IMR-90 (cell line): Measurements from ENCODE around the gene CD93. TPM values are rescaled to one million over a fixed set of nuclear protein-coding genes. Genes with fewer than 3 reads are reported as not detected.

Experiments used
- ATAC-seq: fragments of 200-7000 bp; cut with Tn5 transposase; 2 replicates; pipeline ENCODE4 v1.9.1; 2020; ENCODE audit warnings: low read depth, mild to moderate bottlenecking, moderate library complexity
- BruUV-seq: library from RNA; stranded (reverse); fragments of 400-500 nt; replicated peaks from 2 replicates; lab custom pipeline; 2021; lab: Mats Ljungman, UMichigan
- CTCF ChIA-PET: fragments of 300-600 bp; formaldehyde crosslinking; extraction: SDS; loops from one replicate; lab custom pipeline; 2021; ENCODE audit warnings: antibody characterized with exemption; lab: Yijun Ruan, JAX
- POLR2A ChIA-PET: fragments of 300-600 bp; sonication (Branson Sonifier 250); formaldehyde crosslinking; loops from one replicate; lab custom pipeline; 2022; ENCODE audit warnings: antibody characterized with exemption; ENCODE audit not compliant: unreplicated experiment; lab: Charles Lee
- DNase-seq: peaks from one replicate; pipeline ENCODE4 v3.0.0; 2013
- H2AFZ ChIP-seq: replicated peaks from 2 replicates; pipeline ENCODE3; 2013; ENCODE audit warnings: low read length, mild to moderate bottlenecking; ENCODE audit not compliant: poor library complexity
- H2AK5ac ChIP-seq: 2 replicates; pipeline ENCODE4 v1.6.1; 2013; ENCODE audit warnings: low read depth, low read length, inconsistent platforms
- H2AK9ac ChIP-seq: replicated peaks from 2 replicates; pipeline ENCODE3; 2013; ENCODE audit warnings: mild to moderate bottlenecking, low read depth, low read length, moderate library complexity; ENCODE audit not compliant: poor library complexity
- H2BK120ac ChIP-seq: 2 replicates; pipeline ENCODE4 v1.6.1; 2013; ENCODE audit warnings: low read depth, low read length, inconsistent platforms
- H2BK15ac ChIP-seq: 3 replicates; pipeline ENCODE4 v1.6.1; 2013; ENCODE audit warnings: low read depth, low read length, inconsistent platforms
- H2BK20ac ChIP-seq: 2 replicates; pipeline ENCODE4 v1.6.1; 2013; ENCODE audit warnings: low read depth, mild to moderate bottlenecking, inconsistent platforms, low read length, moderate library complexity
- H2BK5ac ChIP-seq: 2 replicates; pipeline ENCODE4 v1.6.1; 2013; ENCODE audit warnings: mild to moderate bottlenecking, low read depth, low read length, inconsistent platforms; ENCODE audit not compliant: poor library complexity, severe bottlenecking
- H3K14ac ChIP-seq: replicated peaks from 2 replicates; pipeline ENCODE4 v1.6.1; 2013; ENCODE audit warnings: low read depth, low read length, inconsistent platforms
- H3K18ac ChIP-seq: 2 replicates; pipeline ENCODE4 v1.6.1; 2013; ENCODE audit warnings: low read depth, low read length, control low read depth
- H3K23ac ChIP-seq: 2 replicates; pipeline ENCODE4 v1.6.1; 2013; ENCODE audit warnings: low read depth, low read length, inconsistent platforms
- H3K27ac ChIP-seq: 2 replicates; pipeline ENCODE4 v1.5.1; 2013; ENCODE audit warnings: mild to moderate bottlenecking, control low read depth, low read length; ENCODE audit not compliant: insufficient read depth
- H3K27me3 ChIP-seq: 2 replicates; pipeline ENCODE4 v1.6.1; 2013; ENCODE audit warnings: low read length; ENCODE audit not compliant: control insufficient read depth, insufficient read depth
- H3K36me3 ChIP-seq: 2 replicates; pipeline ENCODE4 v1.6.1; 2013; ENCODE audit warnings: low read length, mixed read lengths; ENCODE audit not compliant: control insufficient read depth, insufficient read depth
- H3K4ac ChIP-seq: 2 replicates; pipeline ENCODE4 v1.6.1; 2013; ENCODE audit warnings: low read depth, low read length, inconsistent platforms
- H3K4me1 ChIP-seq: 2 replicates; pipeline ENCODE4 v1.6.1; 2013; ENCODE audit warnings: low read length, mixed read lengths; ENCODE audit not compliant: control insufficient read depth, insufficient read depth
- H3K4me2 ChIP-seq: 2 replicates; pipeline ENCODE4 v1.6.1; 2013; ENCODE audit warnings: low read depth, mild to moderate bottlenecking, control low read depth, low read length, moderate library complexity
- H3K4me3 ChIP-seq: 2 replicates; pipeline ENCODE4 v1.5.1; 2013; ENCODE audit warnings: low read depth, mild to moderate bottlenecking, control low read depth, low read length, moderate library complexity; ENCODE audit not compliant: insufficient read depth
- H3K56ac ChIP-seq: 2 replicates; pipeline ENCODE4 v1.6.1; 2013; ENCODE audit warnings: low read length, inconsistent platforms; ENCODE audit not compliant: insufficient read depth; ENCODE audit errors: extremely low read depth
- H3K79me1 ChIP-seq, 2 experiments: 2 replicates each; pipeline ENCODE4 v1.6.1; 2013; ENCODE audit warnings: low read length in 2 of 2, inconsistent platforms in 1 of 2, low read depth in 1 of 2
- H3K9ac ChIP-seq: 2 replicates; pipeline ENCODE4 v1.6.1; 2013; ENCODE audit warnings: low read depth, low read length, control low read depth
- H3K9me1 ChIP-seq: 2 replicates; pipeline ENCODE4 v1.6.1; 2013; ENCODE audit warnings: low read length, inconsistent platforms; ENCODE audit not compliant: insufficient read depth
- H3K9me3 ChIP-seq: 2 replicates; pipeline ENCODE4 v1.6.1; 2013; ENCODE audit warnings: low read length; ENCODE audit not compliant: control insufficient read depth, insufficient read depth
- H4K20me1 ChIP-seq: 2 replicates; pipeline ENCODE4 v1.6.1; 2013; ENCODE audit warnings: low read length, inconsistent platforms; ENCODE audit not compliant: insufficient read depth
- H4K5ac ChIP-seq: 2 replicates; pipeline ENCODE4 v1.6.1; 2013; ENCODE audit warnings: mild to moderate bottlenecking, low read depth, low read length, control low read depth
- H4K8ac ChIP-seq, 2 experiments: 2 replicates each; pipeline ENCODE4 v1.6.1; 2013; ENCODE audit warnings: low read depth in 2 of 2, low read length in 2 of 2, control low read depth in 1 of 2, inconsistent platforms in 1 of 2
- H4K91ac ChIP-seq: 2 replicates; pipeline ENCODE4 v1.6.1; 2013; ENCODE audit warnings: low read depth, low read length, inconsistent platforms; ENCODE audit not compliant: insufficient read depth
- BHLHE40 ChIP-seq: fragments of 150-350 bp; IDR thresholded peaks from 2 replicates; pipeline ENCODE4 v1.6.1; 2016; ENCODE audit warnings: mild to moderate bottlenecking, low read depth, low read length
- MAFK ChIP-seq: IDR thresholded peaks from 2 replicates; pipeline ENCODE4 v1.6.1; 2012; ENCODE audit warnings: low read depth, low read length, improper control_type of control experiment
- MAZ ChIP-seq: IDR thresholded peaks from 2 replicates; pipeline ENCODE4 v1.6.1; 2012; ENCODE audit warnings: low read depth, mild to moderate bottlenecking, low read length, improper control_type of control experiment, moderate library complexity, borderline replicate concordance
- RAD21 ChIP-seq: IDR thresholded peaks from 2 replicates; pipeline ENCODE4 v1.6.1; 2012; ENCODE audit warnings: low read length, improper control_type of control experiment
- RCOR1 ChIP-seq: IDR thresholded peaks from 2 replicates; pipeline ENCODE4 v1.6.1; 2012; ENCODE audit warnings: mild to moderate bottlenecking, low read length, improper control_type of control experiment; ENCODE audit not compliant: insufficient replicate concordance
- SMC3 ChIP-seq: fragments of 150-350 bp; IDR thresholded peaks from 2 replicates; pipeline ENCODE4 v1.6.1; 2016; ENCODE audit warnings: low read depth, mild to moderate bottlenecking, antibody characterized with exemption, low read length, moderate library complexity
- WGBS, 2 experiments: methylation state at CpG; one replicate each; pipeline versions ENCODE4 v1.1.5 to v1.1.7; 2013; ENCODE audit warnings: missing lambda C conversion rate in 2 of 2; ENCODE audit not compliant: insufficient read length in 1 of 2; ENCODE audit errors: extremely low coverage in 2 of 2; 5-methylcytosine and 5-hydroxymethylcytosine counted together
- dilution Hi-C: fragments of 300-500 bp; cut with HindIII; formaldehyde crosslinking; loops from one replicate; pipeline ENCODE4 v1.14.3; 2018; ENCODE audit warnings: low sequenced_read_pairs; ENCODE audit not compliant: unreplicated experiment
- in situ Hi-C: fragments of 300-500 bp; cut with MboI; formaldehyde crosslinking; loops from 3 replicates; pipeline ENCODE4 v1.14.3; 2019; ENCODE audit warnings: low sequenced_read_pairs, inconsistent platforms, mixed read lengths
- intact Hi-C: fragments of 100-400 bp; cut with micrococcal nuclease; formaldehyde crosslinking; loops from 2 replicates; pipeline ENCODE4 v1.10.0; 2022
- polyA plus RNA-seq, 3 experiments: library from polyadenylated mRNA; depleted of rRNA; stranded (reverse); fragments of >200 nt; gene quantifications; 2 replicates each; pipeline ENCODE4 v1.2.3, GENCODE V29; 2012; ENCODE audit warnings: low replicate concordance in 1 of 3
- total RNA-seq: library from RNA; depleted of rRNA; stranded (reverse); fragments of >200 nt; gene quantifications from 2 replicates; pipeline ENCODE4 v1.2.3, GENCODE V29; 2012
- TF ChIP-seq, protein P1 (sequence below): conservative IDR thresholded peaks from 2 replicates; pipeline ENCODE4 v1.5.1; 2012; ENCODE audit warnings: mild to moderate bottlenecking, low read depth, low read length, improper control_type of control experiment

Gene CD93
- total and polyA plus RNA-seq, 2 of the 4 experiments (the other 2 are of a cell fraction), result under 0.01 to 0.02 TPM

- H3K56ac ChIP-seq, result no peak overlapping the region
- H2BK15ac ChIP-seq, result no peak overlapping the region
- H3K27me3 ChIP-seq, result peaks cover 11% of the 10 kb centered on the region
- H2BK20ac ChIP-seq, result no peak overlapping the region
- H3K9me3 ChIP-seq, result no peaks in the 10 kb centered on the region
- H2BK5ac ChIP-seq, result no peak overlapping the region
- ATAC-seq, result no peak
- H4K5ac ChIP-seq, result no peak overlapping the region
- H4K20me1 ChIP-seq, result no peaks in the 10 kb centered on the region
- H3K4ac ChIP-seq, result no peak overlapping the region
- dilution Hi-C loops (no loop called here), in situ Hi-C loops (no loop called here), intact Hi-C loops (no loop called here)
- H2AK9ac ChIP-seq, result no peak overlapping the region
- POLR2A ChIA-PET, result no interaction called here
- no peaks in the 10 kb centered on the region for H3K9me1 ChIP-seq
- CTCF ChIA-PET, result no interaction called here
- H3K23ac ChIP-seq, result no peak overlapping the region
- no peak overlapping the region for H3K4me2 ChIP-seq
- H2BK120ac ChIP-seq, result no peak overlapping the region
- 93% methylated on average over 5 of the region's 8 CpGs; no CpG with 5 or more reads in 1 of the 2 experiments for WGBS, 2 experiments
- TF ChIP-seq, protein P1, sequence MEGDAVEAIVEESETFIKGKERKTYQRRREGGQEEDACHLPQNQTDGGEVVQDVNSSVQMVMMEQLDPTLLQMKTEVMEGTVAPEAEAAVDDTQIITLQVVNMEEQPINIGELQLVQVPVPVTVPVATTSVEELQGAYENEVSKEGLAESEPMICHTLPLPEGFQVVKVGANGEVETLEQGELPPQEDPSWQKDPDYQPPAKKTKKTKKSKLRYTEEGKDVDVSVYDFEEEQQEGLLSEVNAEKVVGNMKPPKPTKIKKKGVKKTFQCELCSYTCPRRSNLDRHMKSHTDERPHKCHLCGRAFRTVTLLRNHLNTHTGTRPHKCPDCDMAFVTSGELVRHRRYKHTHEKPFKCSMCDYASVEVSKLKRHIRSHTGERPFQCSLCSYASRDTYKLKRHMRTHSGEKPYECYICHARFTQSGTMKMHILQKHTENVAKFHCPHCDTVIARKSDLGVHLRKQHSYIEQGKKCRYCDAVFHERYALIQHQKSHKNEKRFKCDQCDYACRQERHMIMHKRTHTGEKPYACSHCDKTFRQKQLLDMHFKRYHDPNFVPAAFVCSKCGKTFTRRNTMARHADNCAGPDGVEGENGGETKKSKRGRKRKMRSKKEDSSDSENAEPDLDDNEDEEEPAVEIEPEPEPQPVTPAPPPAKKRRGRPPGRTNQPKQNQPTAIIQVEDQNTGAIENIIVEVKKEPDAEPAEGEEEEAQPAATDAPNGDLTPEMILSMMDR, result no peak
- TF ChIP-seq RCOR1, result no peak
- TF ChIP-seq RAD21, result no peak
- no peak for TF ChIP-seq BHLHE40
- no peak for TF ChIP-seq SMC3
- TF ChIP-seq MAFK, result no peak
- TF ChIP-seq MAZ, result no peak
- H3K4me1 ChIP-seq, result peaks cover 4% of the 10 kb centered on the region; the same call in 1 of the 2 replicates
- H3K9ac ChIP-seq, result no peak overlapping the region
- H3K14ac ChIP-seq, result no peak overlapping the region
- no peak overlapping the region for H4K91ac ChIP-seq
- H2AK5ac ChIP-seq, result no peak overlapping the region
- no peaks in the 10 kb centered on the region for H3K36me3 ChIP-seq
- no peak overlapping the region for H3K4me3 ChIP-seq
- no peaks in the 10 kb centered on the region for H3K79me1 ChIP-seq
- H2AFZ ChIP-seq, result no peak overlapping the region
- no peak overlapping the region for H4K8ac ChIP-seq
- BruUV-seq, result no TSS peak
- no peak overlapping the region for H3K27ac ChIP-seq
- DNase-seq, result no peak
- no peak overlapping the region for H3K18ac ChIP-seq
These were observed 31.6 kb upstream of the CD93 start for GRCh38 chr20:23117738-23118137.
